BE2C (cell line): ENCODE measurements around the gene RHOH.

Source experiments
- DNase-seq: peaks from one replicate; pipeline ENCODE4 v3.0.0-alpha.2; 2020
- H3K27me3 ChIP-seq: fragments of 250-450 bp; sonication (Bioruptor Pico); 2 replicates; pipeline ENCODE4 v1.5.1; 2020; ENCODE audit warnings: mild to moderate bottlenecking
- H3K36me3 ChIP-seq: fragments of 250-450 bp; sonication (Bioruptor Pico); 2 replicates; pipeline ENCODE4 v1.5.1; 2020; ENCODE audit warnings: mild to moderate bottlenecking
- H3K4me1 ChIP-seq: fragments of 250-450 bp; sonication (Bioruptor Pico); 2 replicates; pipeline ENCODE4 v1.5.1; 2020
- H3K4me3 ChIP-seq: 2 replicates; pipeline ENCODE4 v1.5.1; 2011; ENCODE audit warnings: low read depth, low read length
- H3K9me3 ChIP-seq: fragments of 250-450 bp; sonication (Bioruptor Pico); 2 replicates; pipeline ENCODE4 v1.5.1; 2020
- CTCF ChIP-seq: IDR thresholded peaks from 2 replicates; pipeline ENCODE4 v1.5.1; 2012; ENCODE audit warnings: mild to moderate bottlenecking, low read depth, low read length

RHOH gene

GRCh38 chr4:40194602-40195161, 2.1 kb upstream of the RHOH start:
- no peaks in the 10 kb centered on the region for H3K36me3 ChIP-seq
- no peak for TF ChIP-seq CTCF
- no peaks in the 10 kb centered on the region for H3K4me1 ChIP-seq
- DNase-seq: no peak
- no peaks in the 10 kb centered on the region for H3K9me3 ChIP-seq
- H3K4me3 ChIP-seq: no peak overlapping the region
- H3K27me3 ChIP-seq: no peaks in the 10 kb centered on the region

- TF ChIP-seq CTCF: no peak
- Histone ChIP-seq H3K9me3 (no peaks in the 10 kb centered on the region), H3K4me3 (no peak overlapping the region), H3K27me3 (no peaks in the 10 kb centered on the region), H3K4me1 (no peaks in the 10 kb centered on the region), H3K36me3 (no peaks in the 10 kb centered on the region)
- DNase-seq: no peak
These were observed 1.4 kb upstream of the RHOH start for GRCh38 chr4:40195182-40196177.

- no peaks in the 10 kb centered on the region for H3K27me3 ChIP-seq
- DNase-seq: no peak
- H3K36me3 ChIP-seq: no peaks in the 10 kb centered on the region
- H3K9me3 ChIP-seq: no peaks in the 10 kb centered on the region
- no peak for TF ChIP-seq CTCF
- H3K4me1 ChIP-seq: no peaks in the 10 kb centered on the region
- no peak overlapping the region for H3K4me3 ChIP-seq
These were observed 559 bp upstream of the RHOH start for GRCh38 chr4:40196272-40196671.

- no peak for DNase-seq
- Histone ChIP-seq H3K4me1 (no peaks in the 10 kb centered on the region), H3K4me3 (no peak overlapping the region), H3K36me3 (no peaks in the 10 kb centered on the region), H3K9me3 (no peaks in the 10 kb centered on the region), H3K27me3 (no peaks in the 10 kb centered on the region)
- TF ChIP-seq CTCF: no peak
These were observed 1.3 kb downstream of the RHOH start for GRCh38 chr4:40197879-40198689.

- no peaks in the 10 kb centered on the region for H3K36me3 ChIP-seq
- H3K4me1 ChIP-seq: no peaks in the 10 kb centered on the region
- H3K9me3 ChIP-seq: no peaks in the 10 kb centered on the region
- no peaks in the 10 kb centered on the region for H3K27me3 ChIP-seq
- TF ChIP-seq CTCF: no peak
- H3K4me3 ChIP-seq: no peak overlapping the region
- no peak for DNase-seq
These were observed 2.4 kb downstream of the RHOH start for GRCh38 chr4:40199179-40199670.
